Measurements from ENCODE around the gene BPI.

GRCh38 chr20:38320221-38320620, 16.3 kb downstream of the BPI start:
- TF ChIP-seq CTCF (IDR thresholded peaks at IDR 0.05; ENCODE audit: insufficient read depth, low read length): no peak
- no peak for TF ChIP-seq POLR2AphosphoS5 (IDR thresholded peaks at IDR 0.05; ENCODE audit: low read depth)
- no peak for TF ChIP-seq SPI1 (IDR thresholded peaks at IDR 0.05; ENCODE audit: borderline replicate concordance, low read depth)
- TF ChIP-seq REST (IDR thresholded peaks at IDR 0.05; ENCODE audit: insufficient replicate concordance, low read depth): no peak
- TF ChIP-seq GABPA (IDR thresholded peaks at IDR 0.05; ENCODE audit: low read depth): no peak

Data from HL-60 (cell line).